ENCODE measurements around the gene GLRX5.

- no peak for TF ChIP-seq SP1 (IDR thresholded peaks at IDR 0.05)
- TF ChIP-seq FOXM1 (IDR thresholded peaks at IDR 0.05; ENCODE audit: borderline replicate concordance) = no peak
- no peak for TF ChIP-seq TARDBP (IDR thresholded peaks at IDR 0.05)
- TF ChIP-seq L3MBTL2 (conservative IDR thresholded peaks at IDR 0.05) = no peak
- no peak for TF ChIP-seq PKNOX1 (IDR thresholded peaks at IDR 0.05)
These were observed 43.0 kb downstream of the GLRX5 start for GRCh38 chr14:95577870-95578269.
